Ovary (tissue), 9 donors: Measurements from ENCODE around the gene GALNT6. TPM values are rescaled to one million over a fixed set of nuclear protein-coding genes. Genes with fewer than 3 reads are reported as not detected.

Source experiments
- DNase-seq, 5 donors: peaks; one replicate each; pipeline ENCODE4 v3.0.0-alpha.2; 2019 to 2020
- H3K27ac ChIP-seq, 2 donors: fragments of 200-600 bp; one replicate each; pipeline versions ENCODE4 v1.5.1 to v1.8.0; 2019 to 2022
- H3K27me3 ChIP-seq: fragments of 200-600 bp; one replicate; pipeline ENCODE4 v1.8.0; 2022
- H3K36me3 ChIP-seq: fragments of 200-600 bp; sonication (generic); one replicate; pipeline ENCODE4 v1.5.1; 2019
- H3K4me1 ChIP-seq: one replicate; pipeline ENCODE4 v1.8.1; 2013; ENCODE audit warnings: mild to moderate bottlenecking, moderate library complexity; ENCODE audit not compliant: insufficient read depth
- H3K4me3 ChIP-seq: fragments of 200-600 bp; sonication (generic); one replicate; pipeline ENCODE4 v1.5.1; 2017
- H3K9me3 ChIP-seq, 2 donors: fragments of 200-600 bp in 1 of 2; sonication (generic) in 1 of 2; one replicate each; pipeline versions ENCODE4 v1.5.1 to v1.8.1; 2013 to 2019; ENCODE audit warnings: mild to moderate bottlenecking in 1 of 2, moderate library complexity in 1 of 2
- CTCF ChIP-seq, 3 donors: fragments of 450-650 bp in 2 of 3; fragments of 200-600 bp in 1 of 3; IDR thresholded peaks; one replicate each; pipeline versions ENCODE4 v1.5.1 to v1.8.0; 2016 to 2022; ENCODE audit warnings: antibody characterized with exemption in 3 of 3, mild to moderate bottlenecking in 1 of 3
- EP300 ChIP-seq: sonication (generic); formaldehyde crosslinking; IDR thresholded peaks from one replicate; pipeline ENCODE4 v1.6.1; 2017; ENCODE audit warnings: antibody characterized with exemption
- POLR2A ChIP-seq: fragments of 450-650 bp; IDR thresholded peaks from one replicate; pipeline ENCODE4 v1.6.1; 2017; ENCODE audit warnings: antibody characterized with exemption, mild to moderate bottlenecking, moderate library complexity
- WGBS, 3 donors: extraction: QIAGEN DNeasy Blood & Tissue Kit in 1 of 3; methylation state at CpG; one replicate each; pipeline versions ENCODE4 v1.1.5 to v1.1.7; 2013 to 2017; 5-methylcytosine and 5-hydroxymethylcytosine counted together
- intact Hi-C, 4 donors: fragments of 100-400 bp; cut with DNase I; formaldehyde crosslinking; loops; one replicate each; pipeline versions ENCODE4 v1.11.0 to v1.15.1; 2022 to 2023
- polyA plus RNA-seq, 2 donors: library from polyadenylated mRNA; stranded (reverse); fragments of 200-250 nt in 1 of 2; fragments of 350-450 nt in 1 of 2; fragmentation: Illumina TruSeq in 1 of 2; extraction: RNeasy Lipid Tissue Mini Kit (QIAGEN cat#74804) in 1 of 2; gene quantifications; one replicate each; pipeline ENCODE4 v1.2.3, GENCODE V29; 2013 to 2014
- total RNA-seq, 7 donors: library from RNA; depleted of rRNA in 2 of 7; stranded (reverse); fragments of >200 nt in 2 of 7; fragmentation: NEBNext Ultra II Directional in 3 of 7; extraction: Animal tissue kit (Norgen Biotek cat#: 25700) in 3 of 7; gene quantifications; one replicate each; pipeline versions ENCODE4 v1.1.0 to v1.2.4, GENCODE V29; 2016 to 2023
- donor health status: DM: no; HTN: no; CAD: no; lungs with moderate emphysema.
- donor health status: DM: no; HTN: no; CAD: no.
- donor health status: Bipolar disorder and iron deficiency.
- donor health status: DM: yes; HTN: yes; CAD: no.
- donor health status: DM: no; HTN: no; CAD: no.
- donor health status: DM: yes; HTN: yes; CAD: no.

Gene GALNT6
- total and polyA plus RNA-seq, 9 donors = 0.51 to 14.5 (median 2.7) TPM

- TF ChIP-seq CTCF (IDR thresholded peaks at IDR 0.05) (no peak), POLR2A (no peak), EP300 (no peak)
- Histone ChIP-seq H3K4me1 (peaks cover 1% of the 10 kb centered on the region), H3K27me3 (no peaks in the 10 kb centered on the region), H3K27ac (no peak overlapping the region), H3K4me3 (no peak overlapping the region), H3K36me3 (no peaks in the 10 kb centered on the region), H3K9me3 (no peaks in the 10 kb centered on the region)
- DNase-seq = no peak
- intact Hi-C loops = no loop called here
- 93 to 95% (median 93%) methylated on average over 3 of the region's 3 CpGs for WGBS, 3 donors
These were observed 14.6 kb upstream of the GALNT6 start for GRCh38 chr12:51405801-51406207.

GRCh38 chr12:51404627-51405026 is 13.4 kb upstream of the GALNT6 start:
- no peak for TF ChIP-seq POLR2A
- TF ChIP-seq EP300 = no peak
- TF ChIP-seq CTCF (IDR thresholded peaks at IDR 0.05) = no peak
- no peak for DNase-seq
- no peak overlapping the region for H3K4me3 ChIP-seq

GRCh38 chr12:51403681-51404136 is 12.5 kb upstream of the GALNT6 start:
- Histone ChIP-seq H3K36me3 (no peaks in the 10 kb centered on the region), H3K27me3 (no peaks in the 10 kb centered on the region), H3K27ac (no peak overlapping the region), H3K4me3 (no peak overlapping the region), H3K4me1 (peaks cover 1% of the 10 kb centered on the region), H3K9me3 (no peaks in the 10 kb centered on the region)
- DNase-seq = no peak
- WGBS, 3 donors = 92 to 99% (median 93%) methylated on average over 4 of the region's 4 CpGs
- TF ChIP-seq POLR2A (no peak), CTCF (IDR thresholded peaks at IDR 0.05) (no peak), EP300 (no peak)
- intact Hi-C loops = no loop called here

More at GRCh38 chr12:51404627-51405026, 13.4 kb upstream of the GALNT6 start:
- no peaks in the 10 kb centered on the region for H3K27me3 ChIP-seq
- WGBS, 3 donors = 91 to 94% (median 94%) methylated on average over 3 of the region's 3 CpGs
- no peak overlapping the region for H3K27ac ChIP-seq
- intact Hi-C loops = no loop called here
- no peaks in the 10 kb centered on the region for H3K9me3 ChIP-seq
- H3K36me3 ChIP-seq = no peaks in the 10 kb centered on the region
- H3K4me1 ChIP-seq = peaks cover 1% of the 10 kb centered on the region

- Histone ChIP-seq H3K4me1 (no peaks in the 10 kb centered on the region), H3K36me3 (no peaks in the 10 kb centered on the region), H3K9me3 (no peaks in the 10 kb centered on the region), H3K4me3 (no peak overlapping the region), H3K27ac (no peak overlapping the region), H3K27me3 (no peaks in the 10 kb centered on the region)
- WGBS, 3 donors = 82 to 85% (median 83%) methylated on average over 6 of the region's 6 CpGs
- TF ChIP-seq EP300 (no peak), CTCF (IDR thresholded peaks at IDR 0.05) (no peak), POLR2A (no peak)
- intact Hi-C loops = no loop called here
- DNase-seq = no peak
These were observed 12.0 kb upstream of the GALNT6 start for GRCh38 chr12:51403159-51403558.
